WTC11 (cell line): ENCODE measurements around the gene SEC61A1.

Experiments used
- CTCF ChIP-seq: fragments of 200-600 bp; IDR thresholded peaks from 2 replicates; pipeline ENCODE4 v1.8.0; 2022; ENCODE audit warnings: antibody characterized with exemption
- GRHL2 ChIP-seq: fragments of 250-450 bp; sonication (Bioruptor Pico); IDR thresholded peaks from 2 replicates; pipeline ENCODE4 v1.8.0; 2022; ENCODE audit warnings: mild to moderate bottlenecking, moderate library complexity; ENCODE audit not compliant: insufficient replicate concordance, severe bottlenecking
- USF2 ChIP-seq: sonication (generic); formaldehyde crosslinking; IDR thresholded peaks from 2 replicates; pipeline ENCODE4 v1.8.1; 2023; ENCODE audit warnings: mild to moderate bottlenecking, missing genetic modification reagents, moderate library complexity
- ZNF138 ChIP-seq: sonication (generic); formaldehyde crosslinking; conservative IDR thresholded peaks from 2 replicates; pipeline ENCODE4 v1.8.1; 2022; ENCODE audit warnings: mild to moderate bottlenecking, moderate library complexity, missing genetic modification reagents
- ZNF263 ChIP-seq: sonication (generic); formaldehyde crosslinking; IDR thresholded peaks from 2 replicates; pipeline ENCODE4 v1.8.1; 2022; ENCODE audit warnings: low read depth, mild to moderate bottlenecking, moderate library complexity, missing genetic modification reagents
- ZNF281 ChIP-seq: sonication (generic); formaldehyde crosslinking; IDR thresholded peaks from 2 replicates; pipeline ENCODE4 v1.8.0; 2023; ENCODE audit warnings: mild to moderate bottlenecking, missing genetic modification reagents

- TF ChIP-seq ZNF281 (CRISPR knock-in tag) (no peak), USF2 (CRISPR knock-in tag) (no peak), ZNF263 (CRISPR knock-in tag) (no peak), CTCF (no peak), ZNF138 (CRISPR knock-in tag) (no peak), GRHL2 (CRISPR knock-in tag) (no peak)
Observed at GRCh38 chr3:128081846-128082245, 29.6 kb downstream of the SEC61A1 start.
